Islet of Langerhans (tissue), 1 donor: ENCODE data around the gene SLC39A2.
"Not testable (repeated sequence)": the region's sequence is repeated elsewhere in the genome, so short reads cannot be mapped to it uniquely, and the experiment has no call there.

Experiments used
- FAIRE-seq: peaks from one replicate; lab custom pipeline; 2011; peaks lifted over from hg19 to GRCh38; lab: Jason Lieb, UNC

Gene SLC39A2

DNA sequence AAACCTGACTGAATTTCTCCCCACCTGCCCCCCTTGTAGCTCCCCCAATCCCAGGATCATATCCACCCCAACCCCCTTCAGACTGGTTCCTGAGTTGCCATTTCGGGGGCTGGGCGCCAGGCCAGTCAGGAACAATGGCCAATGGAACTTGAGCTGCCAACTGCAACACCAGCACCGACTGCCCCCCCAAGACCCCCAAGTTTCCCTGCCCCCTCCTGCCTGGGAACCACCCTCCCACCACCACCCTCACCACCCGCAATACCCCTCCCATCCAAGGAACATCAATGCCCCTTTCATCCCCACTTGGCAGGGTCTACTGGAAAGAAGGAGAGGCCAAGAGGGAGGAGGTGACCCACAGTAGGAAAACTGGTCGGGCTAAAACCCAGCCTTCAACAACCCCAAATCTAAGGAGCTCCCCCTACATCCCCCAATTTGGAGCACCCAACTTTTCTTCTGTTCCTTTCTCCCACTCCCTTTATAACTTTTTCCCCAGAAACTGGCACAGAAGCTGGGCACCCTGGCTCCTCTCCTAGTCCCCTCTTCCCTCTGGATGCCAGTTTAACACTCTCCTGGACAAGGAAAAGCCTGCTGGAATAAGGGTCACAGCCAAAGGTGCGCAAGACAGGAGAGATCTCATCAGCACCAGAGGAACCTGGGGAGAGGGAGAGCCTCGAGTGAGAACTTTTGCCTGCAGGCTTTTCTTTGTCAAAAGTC is 27.3 kb downstream of the SLC39A2 start:
- FAIRE-seq: no peak

DNA sequence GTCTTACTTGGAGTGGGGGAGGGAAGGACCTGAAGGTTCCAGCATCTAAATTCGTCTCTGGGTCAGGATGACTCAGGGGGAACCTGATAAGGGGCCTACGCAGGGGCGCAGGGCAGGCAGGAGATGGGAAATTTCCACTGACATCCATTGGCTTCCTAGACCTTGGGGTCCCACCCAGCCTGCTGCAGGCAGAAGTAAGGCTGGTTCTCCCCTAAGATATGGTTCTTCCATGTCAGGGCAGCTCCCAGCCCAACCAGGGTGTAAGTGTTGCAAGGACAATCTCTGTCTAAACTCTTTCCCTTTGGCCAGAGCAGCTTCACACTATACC is 27.9 kb downstream of the SLC39A2 start:
- FAIRE-seq: no peak

DNA sequence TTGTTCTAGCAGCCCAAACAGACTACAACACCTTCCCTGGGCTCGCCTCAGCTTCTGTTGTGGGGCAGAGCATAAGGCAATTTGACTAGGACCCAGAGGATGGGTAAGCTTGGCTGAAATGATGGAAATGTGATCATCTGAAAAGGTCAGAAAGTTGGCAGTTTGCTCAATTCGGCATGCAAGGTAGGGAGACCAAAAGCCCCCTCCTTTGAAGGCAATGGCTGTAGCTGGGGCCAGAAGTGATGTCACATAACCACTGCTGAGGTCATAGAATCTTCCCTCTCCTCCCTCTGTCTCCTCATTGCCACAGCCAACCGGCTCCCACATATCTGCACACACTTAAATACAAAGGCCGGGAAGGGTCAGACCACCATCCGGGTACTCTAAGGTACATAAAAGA is 30.8 kb downstream of the SLC39A2 start, which contains the start of gene TPPP2:
TPPP2 (plus strand) TSS at position 301 of the 400 bp plus-strand sequence. CDS start 365 bp downstream, outside the sequence.
- FAIRE-seq: no peak

DNA sequence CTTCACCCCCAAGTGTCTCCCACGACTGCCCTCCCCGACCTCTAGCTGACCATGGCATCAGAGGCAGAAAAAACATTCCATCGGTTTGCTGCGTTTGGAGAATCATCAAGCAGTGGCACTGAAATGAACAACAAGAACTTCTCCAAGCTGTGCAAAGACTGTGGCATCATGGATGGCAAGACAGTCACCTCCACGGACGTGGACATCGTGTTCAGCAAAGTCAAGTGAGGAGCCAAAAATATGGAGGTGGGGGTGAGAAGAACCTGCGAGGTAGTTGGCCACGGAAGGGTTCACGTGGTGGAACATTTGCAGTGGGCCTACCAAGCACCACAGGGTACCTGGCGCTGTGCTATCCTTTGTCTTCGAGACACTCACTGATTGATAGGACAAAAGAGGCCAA is 31.4 kb downstream of the SLC39A2 start:
- no peak for FAIRE-seq

DNA sequence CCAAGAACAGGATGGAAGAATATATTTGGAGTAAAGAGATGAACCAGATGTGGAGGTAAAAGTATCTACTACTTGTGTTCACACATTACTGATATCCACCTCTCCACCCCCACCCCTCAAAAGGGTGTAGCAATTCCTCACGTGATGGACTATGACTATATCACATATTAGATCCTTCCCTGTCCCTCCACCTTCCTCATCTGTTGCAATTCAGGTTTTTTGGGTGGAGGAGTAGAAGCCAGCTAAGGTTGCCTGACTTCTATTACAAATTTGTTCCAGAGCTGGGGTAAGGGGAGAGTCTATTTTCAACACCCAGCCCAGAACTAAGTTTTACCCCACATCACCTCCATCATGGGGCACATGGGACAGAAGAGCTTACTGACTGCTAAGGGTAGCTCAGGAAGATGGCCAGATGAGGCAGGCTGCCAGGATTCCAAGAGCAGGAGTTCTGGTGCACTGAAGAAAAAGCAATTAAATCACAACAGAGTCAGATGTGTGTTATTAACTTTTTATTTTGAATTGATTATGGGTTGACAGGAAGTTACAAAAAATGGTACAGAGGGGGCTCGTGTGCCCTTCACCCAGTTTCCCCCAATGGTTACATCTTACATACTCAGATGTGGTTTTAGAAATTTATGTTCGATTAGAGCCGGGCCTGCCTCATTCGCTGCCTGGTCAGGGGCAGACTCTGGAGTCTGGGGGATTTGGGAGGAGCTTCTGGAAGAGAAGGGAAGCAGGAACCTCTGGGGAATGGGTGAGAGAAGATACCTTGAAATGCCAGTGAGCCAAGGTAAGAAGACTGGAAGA is 33.4 kb downstream of the SLC39A2 start:
- no peak for FAIRE-seq

DNA sequence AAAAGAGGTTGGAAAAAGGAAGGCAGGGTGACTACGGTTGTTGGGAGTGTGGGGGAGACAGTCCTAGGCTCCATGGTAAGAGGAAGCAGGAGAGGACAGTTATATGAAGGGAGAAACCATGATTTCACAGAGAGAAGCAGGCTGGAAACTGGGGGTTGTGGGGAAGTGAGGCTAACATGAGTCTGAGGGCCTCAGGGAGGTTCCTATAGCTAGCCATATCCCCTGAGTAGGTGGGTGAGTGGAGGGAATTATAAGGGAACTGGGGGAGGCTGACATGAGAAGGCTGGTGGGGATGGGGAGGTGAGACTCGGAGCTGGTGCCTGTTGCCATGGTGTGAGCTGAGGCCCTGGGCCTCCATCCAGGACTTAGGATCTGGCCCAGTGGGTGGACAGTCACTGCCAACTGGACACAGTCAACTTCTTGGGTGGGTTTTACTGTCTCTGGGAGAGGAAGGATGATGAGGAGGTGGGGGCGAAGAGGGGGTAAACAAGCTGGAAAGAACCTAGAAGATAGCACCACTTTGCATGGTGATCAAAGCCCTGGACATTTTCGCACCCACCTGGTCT is 34.1 kb downstream of the SLC39A2 start:
- FAIRE-seq: no peak

DNA sequence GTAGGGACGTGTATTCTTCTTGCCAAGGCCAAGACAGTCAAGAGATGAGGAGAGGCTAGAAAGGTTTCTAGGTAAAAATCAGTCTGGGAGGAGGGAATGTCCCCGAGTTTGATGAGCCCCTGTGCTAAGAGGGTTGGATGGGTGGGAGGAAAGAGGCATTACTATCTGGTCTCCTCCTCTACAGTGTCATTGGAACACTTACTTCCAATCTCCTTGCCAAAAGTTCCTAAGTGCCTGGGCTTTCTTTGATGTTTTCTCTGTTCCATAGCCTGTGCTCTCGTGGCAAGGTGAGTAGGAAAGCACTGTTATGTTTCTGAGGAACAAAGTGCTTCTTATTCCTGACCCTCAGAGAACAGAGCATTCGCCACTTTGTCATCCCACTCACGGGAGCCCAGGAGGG is 35.6 kb downstream of the SLC39A2 start, which contains the start of gene RNASE13:
RNASE13 (minus strand) TSS at position 101 of the 400 bp plus-strand sequence. CDS start 519 bp downstream, outside the sequence.
- no peak for FAIRE-seq

DNA sequence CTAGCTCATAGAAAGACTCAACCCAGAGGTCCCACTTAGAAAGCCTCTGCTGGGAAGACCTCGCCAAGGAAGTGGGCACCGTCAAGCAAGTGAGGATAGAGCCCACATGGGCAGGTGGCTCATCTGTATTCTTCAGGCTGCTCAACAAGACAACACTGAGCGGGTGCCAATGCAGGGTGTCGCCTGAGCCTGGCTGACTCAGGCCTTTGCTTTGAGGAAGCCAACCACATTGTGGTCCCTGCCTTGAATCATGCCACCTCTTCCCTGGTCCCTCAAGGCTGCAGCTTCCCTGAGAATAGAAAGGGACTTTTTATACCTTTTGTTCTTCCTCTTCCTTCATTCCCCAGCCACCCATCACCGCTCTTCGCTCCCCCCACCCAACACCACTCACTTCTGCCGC is 37.7 kb downstream of the SLC39A2 start:
- no peak for FAIRE-seq

DNA sequence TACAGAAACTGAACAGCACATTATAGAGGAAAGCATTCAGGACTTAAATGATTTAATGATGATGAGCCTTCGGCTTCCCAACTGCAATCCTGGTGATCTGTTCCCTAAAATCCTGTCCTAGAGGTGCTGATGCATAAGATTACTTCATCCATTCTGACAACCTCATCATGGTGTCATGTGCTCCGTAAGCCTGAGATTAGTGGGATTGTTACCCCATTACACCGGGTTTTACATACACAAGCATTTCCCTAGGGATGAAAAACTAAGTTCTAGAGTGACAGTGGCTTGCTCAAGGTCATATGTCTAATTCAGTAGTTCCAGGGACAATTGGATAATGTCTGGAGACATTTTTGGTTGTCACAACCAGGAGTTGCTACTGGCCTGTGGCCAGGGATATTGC is 38.1 kb downstream of the SLC39A2 start:
- FAIRE-seq: no peak

DNA sequence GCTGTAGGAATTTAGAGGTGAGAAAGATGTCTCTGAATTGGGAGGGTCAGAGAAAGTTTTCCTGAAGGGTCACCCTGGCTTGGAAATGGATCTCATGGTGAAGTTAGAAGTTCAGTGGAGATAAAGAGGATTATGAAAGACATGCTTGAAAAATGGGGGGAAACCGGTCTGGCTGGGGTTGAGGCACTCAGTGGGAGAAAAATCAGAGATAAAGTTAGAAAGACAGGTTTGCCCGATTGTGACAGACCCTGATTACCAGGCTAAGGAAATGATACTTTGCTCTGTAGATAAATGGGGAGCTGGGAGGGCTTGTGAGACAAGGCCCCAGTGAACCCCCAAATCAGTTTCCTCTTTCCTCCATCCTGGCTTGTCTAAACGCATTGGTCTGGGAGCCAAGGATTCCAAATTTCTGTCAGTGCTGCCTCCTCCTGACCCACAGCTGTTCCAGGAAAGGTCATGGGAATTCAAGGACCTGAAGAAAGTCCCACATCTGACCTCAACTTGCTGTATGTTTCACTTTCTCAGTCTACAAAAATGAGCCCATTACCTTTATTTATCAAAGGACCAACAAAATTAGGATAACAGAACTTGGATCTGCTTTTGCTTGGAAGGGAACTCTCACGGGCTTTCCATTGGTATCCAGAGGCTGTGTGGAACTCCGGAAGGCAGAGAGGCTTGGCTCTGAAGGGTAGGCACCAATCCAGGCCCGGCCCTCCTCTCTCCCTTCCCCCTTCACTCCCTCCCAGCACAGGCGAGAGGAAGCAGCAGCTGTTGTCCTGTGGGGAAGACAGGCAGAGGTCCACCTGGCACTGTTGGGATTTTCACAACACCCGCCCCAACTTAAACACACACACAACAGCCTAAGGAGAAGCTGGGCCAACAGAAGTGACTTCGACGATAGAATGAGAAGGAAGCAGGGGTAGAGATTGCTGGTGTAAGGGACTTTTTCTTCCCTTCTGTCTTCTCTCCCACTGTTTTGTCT is 39.6 kb downstream of the SLC39A2 start:
- FAIRE-seq: no peak

DNA sequence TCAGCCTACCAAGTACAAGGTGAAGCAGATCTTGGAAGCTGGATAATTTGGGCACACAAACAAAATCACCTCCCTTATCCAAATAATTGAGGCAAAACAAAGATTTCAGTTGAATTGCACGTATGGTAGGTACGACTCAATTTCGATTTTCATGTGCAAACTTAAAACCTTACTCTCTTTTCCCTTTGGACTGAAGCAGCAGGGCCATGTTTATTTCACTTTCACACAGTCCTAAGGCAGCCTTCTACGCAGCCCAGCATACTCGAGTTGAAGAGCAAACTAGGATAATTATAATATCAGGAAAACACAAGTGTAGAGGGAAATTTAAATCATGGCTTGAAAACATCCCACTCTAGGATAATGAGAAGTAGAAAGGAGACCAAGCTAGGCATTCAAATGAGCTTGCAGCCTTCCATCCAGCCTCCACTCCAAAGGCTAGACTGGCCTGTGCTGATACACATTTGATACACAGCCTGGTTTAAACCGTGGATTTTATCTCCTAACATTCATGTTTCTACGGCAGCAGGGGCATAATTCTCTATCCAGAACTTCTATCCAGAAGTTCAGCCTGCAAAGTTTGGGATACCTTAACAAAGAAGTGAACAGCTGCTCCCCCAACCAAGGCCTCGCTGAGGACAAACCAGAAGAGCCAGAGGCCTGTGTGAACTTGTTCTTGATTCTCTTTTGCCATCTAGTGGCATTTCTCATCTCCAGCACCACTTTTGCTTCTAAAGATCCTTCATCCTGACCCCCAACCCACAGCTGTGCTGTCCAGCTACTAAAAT is 40.7 kb downstream of the SLC39A2 start:
- no peak for FAIRE-seq

DNA sequence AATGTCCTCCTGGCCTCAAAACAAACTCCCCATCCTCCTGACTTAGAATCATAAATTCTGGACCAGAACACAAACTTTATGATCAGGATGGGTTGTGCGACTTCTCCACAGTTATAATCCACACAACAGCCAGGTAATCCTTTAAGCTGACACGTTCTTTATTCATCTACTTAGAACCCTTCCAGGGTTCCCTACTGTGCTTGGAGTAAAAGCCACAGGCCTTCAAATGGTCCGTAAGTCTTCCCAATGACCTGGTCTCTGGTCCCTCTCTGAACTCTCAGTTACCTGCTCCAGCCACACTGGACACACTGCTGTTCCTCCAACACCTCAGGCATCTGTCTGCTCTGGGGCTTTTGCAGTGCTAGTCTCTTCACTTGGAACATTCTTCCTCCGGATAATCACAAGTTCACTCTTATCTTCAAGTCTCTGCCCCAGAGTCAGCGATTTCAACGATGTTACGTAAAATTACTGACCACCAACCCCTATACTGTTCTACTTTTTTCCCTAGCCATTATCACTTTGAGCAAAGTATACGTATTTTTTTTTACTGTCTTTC is 41.4 kb downstream of the SLC39A2 start:
- no peak for FAIRE-seq

DNA sequence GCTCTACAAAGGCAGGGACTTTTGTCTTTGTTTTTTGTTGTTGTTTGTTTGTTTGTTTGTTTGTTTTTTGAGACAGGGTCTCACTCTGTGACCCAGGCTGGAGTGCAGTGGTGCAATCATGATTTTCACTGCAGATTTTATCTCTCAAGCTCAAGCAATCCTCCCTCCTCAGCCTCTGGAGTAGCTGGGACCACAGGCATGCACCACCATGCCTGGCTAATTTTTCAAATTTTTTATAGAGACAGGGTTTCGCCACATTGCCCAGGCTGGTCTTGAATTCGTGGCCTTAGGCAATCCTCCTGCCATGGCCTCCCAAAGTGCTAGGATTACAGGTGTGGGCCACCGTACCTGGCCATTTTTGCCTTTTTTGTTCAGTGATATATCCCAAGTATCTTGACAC is 41.8 kb downstream of the SLC39A2 start:
- not testable (repeated sequence) for FAIRE-seq

DNA sequence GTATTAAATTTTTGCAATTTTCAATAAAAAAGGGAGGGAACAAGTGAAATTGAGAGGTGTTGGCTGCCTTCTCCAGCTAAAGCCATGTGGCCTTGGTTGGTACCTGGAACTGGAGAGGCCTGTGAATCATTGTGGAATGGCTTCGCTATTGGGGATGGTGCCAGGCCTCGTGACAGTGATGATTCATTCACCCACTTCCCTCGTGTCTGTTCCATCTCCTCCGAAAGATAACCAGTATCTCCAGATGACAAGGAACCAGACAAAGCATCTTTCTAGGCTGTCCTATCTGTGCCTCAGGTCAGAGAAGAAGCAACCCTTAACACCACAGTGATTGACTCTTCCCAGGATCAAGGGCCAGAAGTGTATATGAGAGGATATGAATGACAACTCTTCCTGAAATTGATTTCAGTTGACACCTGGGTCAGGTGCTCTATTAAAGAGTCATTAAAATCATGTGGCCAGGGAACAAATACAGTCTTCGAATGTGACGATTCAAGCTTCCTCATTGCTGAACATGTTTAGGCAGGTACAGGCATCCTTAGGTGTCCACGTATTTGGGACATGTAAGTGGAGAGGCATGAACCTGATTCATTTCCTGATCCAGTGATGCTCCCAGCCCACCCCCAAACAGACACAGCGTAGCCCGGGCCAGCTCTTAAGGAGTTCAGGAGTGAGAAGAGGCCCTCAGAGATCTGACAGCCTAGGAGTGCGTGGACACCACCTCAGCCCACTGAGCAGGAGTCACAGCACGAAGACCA is 42.8 kb downstream of the SLC39A2 start, which contains the start of gene RNASE7:
RNASE7 (plus strand) TSS at position 687 of the 758 bp plus-strand sequence. CDS start 631 bp downstream, outside the sequence.
- no peak for FAIRE-seq

DNA sequence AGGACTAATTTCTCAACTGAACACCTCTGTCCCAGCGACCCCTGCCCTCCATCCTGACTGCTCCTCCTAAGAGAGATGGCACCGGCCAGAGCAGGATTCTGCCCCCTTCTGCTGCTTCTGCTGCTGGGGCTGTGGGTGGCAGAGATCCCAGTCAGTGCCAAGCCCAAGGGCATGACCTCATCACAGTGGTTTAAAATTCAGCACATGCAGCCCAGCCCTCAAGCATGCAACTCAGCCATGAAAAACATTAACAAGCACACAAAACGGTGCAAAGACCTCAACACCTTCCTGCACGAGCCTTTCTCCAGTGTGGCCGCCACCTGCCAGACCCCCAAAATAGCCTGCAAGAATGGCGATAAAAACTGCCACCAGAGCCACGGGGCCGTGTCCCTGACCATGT is 43.8 kb downstream of the SLC39A2 start:
- no peak for FAIRE-seq

DNA sequence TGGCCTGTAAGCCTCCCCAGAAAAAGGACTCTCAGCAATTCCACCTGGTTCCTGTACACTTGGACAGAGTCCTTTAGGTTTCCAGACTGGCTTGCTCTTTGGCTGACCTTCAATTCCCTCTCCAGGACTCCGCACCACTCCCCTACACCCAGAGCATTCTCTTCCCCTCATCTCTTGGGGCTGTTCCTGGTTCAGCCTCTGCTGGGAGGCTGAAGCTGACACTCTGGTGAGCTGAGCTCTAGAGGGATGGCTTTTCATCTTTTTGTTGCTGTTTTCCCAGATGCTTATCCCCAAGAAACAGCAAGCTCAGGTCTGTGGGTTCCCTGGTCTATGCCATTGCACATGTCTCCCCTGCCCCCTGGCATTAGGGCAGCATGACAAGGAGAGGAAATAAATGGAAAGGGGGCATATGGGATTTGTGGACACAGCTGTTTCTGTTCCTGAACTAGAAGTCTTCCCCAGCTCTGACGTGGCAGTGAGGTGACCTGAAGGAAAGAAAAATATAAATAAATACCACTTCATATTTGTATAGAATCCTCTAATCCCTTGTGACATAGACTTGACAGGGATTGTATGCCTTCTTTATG is 44.4 kb downstream of the SLC39A2 start:
- FAIRE-seq: no peak

DNA sequence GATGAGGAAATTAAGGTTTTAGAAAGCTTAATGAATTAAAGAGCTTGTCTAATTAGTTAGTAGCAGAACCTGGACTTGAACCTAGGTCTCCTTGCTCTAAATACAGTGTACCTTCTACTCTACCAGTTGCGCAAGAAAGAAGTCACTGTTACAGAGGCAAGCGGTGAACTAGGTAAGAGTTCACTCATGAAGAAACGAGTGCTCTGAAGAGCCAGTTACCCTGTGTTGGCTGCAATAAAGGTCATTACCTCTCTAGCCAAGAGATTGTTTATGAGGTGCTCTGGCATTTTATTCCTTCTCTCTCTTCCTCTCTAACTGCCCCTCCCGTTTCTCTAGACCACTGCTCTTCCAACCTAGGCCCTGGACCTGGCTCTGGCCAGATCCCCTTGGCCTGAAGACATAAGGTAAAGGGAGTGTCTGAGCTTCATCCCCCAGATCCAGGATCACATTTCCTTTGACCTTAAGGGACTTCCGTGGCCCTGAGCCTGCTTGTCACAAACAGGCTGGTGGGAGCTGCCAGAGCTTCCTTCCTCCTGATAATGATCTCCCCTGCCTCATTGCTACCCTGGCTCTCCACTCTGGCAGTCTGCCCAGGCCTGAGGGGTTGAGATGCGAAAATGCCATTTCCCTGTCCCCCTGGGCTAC is 45.0 kb downstream of the SLC39A2 start:
- FAIRE-seq: no peak

DNA sequence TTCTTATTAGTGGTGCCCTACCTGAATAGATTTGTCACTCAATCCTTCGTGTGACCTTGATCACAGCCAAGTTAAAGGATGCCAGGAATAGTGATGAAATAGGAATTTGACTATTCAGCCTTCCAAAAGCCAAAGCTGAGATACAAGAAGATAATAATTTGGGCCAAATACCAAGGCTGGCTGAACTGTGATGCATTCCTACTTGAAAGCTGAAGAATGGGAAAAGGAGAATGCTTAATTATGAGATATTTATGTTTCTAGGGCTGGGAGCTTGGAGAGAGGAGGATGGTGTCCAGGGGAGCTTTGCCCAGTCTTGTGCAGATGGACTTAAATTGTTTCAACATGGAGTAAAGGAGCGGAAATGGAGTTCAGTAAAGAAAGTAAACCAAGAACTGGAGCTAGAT is 48.3 kb downstream of the SLC39A2 start:
- FAIRE-seq: no peak

DNA sequence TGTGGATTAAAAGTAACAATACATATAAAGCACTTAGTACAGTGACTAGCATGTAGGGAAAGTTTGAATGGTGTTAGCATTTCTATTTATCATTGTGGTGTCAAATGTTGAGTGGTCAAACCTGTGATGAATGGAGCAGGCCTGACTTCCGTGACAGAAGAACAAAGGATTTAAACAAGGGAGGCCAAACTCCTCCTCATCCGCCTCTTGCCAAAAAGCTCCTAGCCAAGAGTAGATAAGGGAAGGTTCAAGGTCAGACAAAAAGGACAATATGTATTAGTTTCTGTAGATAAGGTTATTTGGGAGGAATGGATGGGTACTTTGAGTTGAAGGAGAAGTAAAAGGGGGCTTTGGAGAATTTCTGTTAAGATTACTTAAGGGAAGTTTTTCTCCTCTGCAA is 49.5 kb downstream of the SLC39A2 start:
- no peak for FAIRE-seq
